HCT116 (cell line): Measurements from ENCODE around the gene FAM199X. TPM values are rescaled to one million over a fixed set of nuclear protein-coding genes. Genes with fewer than 3 reads are reported as not detected.

ENCODE experiments used
- ATAC-seq: fragments of 200-7000 bp; cut with Tn5 transposase; 2 replicates; pipeline ENCODE4 v1.9.1; 2020; ENCODE audit warnings: mild to moderate bottlenecking, moderate library complexity
- BruUV-seq: library from RNA; stranded (reverse); fragments of 400-500 nt; replicated peaks from 2 replicates; lab custom pipeline; 2021; lab: Mats Ljungman, UMichigan
- CTCF ChIA-PET: fragments of 300-600 bp; sonication (Branson Sonifier 250); formaldehyde crosslinking; loops from one replicate; lab custom pipeline; 2021; ENCODE audit warnings: antibody characterized with exemption; lab: Charles Lee
- POLR2A ChIA-PET: fragments of 300-600, 350-600 bp; sonication (Branson Sonifier 250); formaldehyde crosslinking; loops from one replicate; lab custom pipeline; 2021; ENCODE audit warnings: antibody characterized with exemption; lab: Charles Lee
- RAD21 ChIA-PET, 2 experiments: fragments of 300-600 bp; sonication (Branson Sonifier 250); formaldehyde crosslinking; loops; one replicate each; lab custom pipeline; 2023; ENCODE audit warnings: low total read pairs in 2 of 2; ENCODE audit not compliant: uncharacterized antibody in 2 of 2, unreplicated experiment in 2 of 2, low non-redundant PET in 1 of 2; lab: Charles Lee
- DNase-seq: peaks from one replicate; pipeline ENCODE4 v3.0.0-alpha.2; 2010; ENCODE audit warnings: low read depth, low spot score
- H2AFZ ChIP-seq: fragments of 200-600 bp; shearing (Covaris generic), sonication (generic); 2 replicates; pipeline ENCODE4 v1.6.1; 2017; ENCODE audit warnings: low read depth, mixed run types, mixed read lengths, antibody characterized with exemption, low read length; ENCODE audit not compliant: poor library complexity, severe bottlenecking
- H3K27ac ChIP-seq: 2 replicates; pipeline ENCODE4 v1.5.1; 2012; ENCODE audit warnings: low read depth, low read length
- H3K27me3 ChIP-seq: fragments of 200-600 bp; sonication (generic); 2 replicates; pipeline ENCODE4 v1.6.1; 2016; ENCODE audit warnings: mixed run types, low read length, mixed read lengths; ENCODE audit not compliant: insufficient read depth
- H3K36me3 ChIP-seq, 2 experiments: fragments of 200-500 bp in 1 of 2; fragments of 200-600 bp in 1 of 2; sonication (Bioruptor generic) in 1 of 2; sonication (generic) in 1 of 2; 2 replicates each; pipeline versions ENCODE4 v1.5.1 to v1.6.1; 2014 to 2016; ENCODE audit warnings: low read length in 2 of 2, inconsistent platforms in 1 of 2, mixed read lengths in 1 of 2, mixed run types in 1 of 2; ENCODE audit not compliant: insufficient read depth in 2 of 2, control insufficient read depth in 1 of 2
- H3K4me1 ChIP-seq, 2 experiments: fragments of 200-600 bp in 1 of 2; sonication (generic) in 1 of 2; 2 replicates each; pipeline versions ENCODE4 v1.5.1 to v1.6.1; 2012 to 2017; ENCODE audit warnings: low read length in 2 of 2, inconsistent platforms in 1 of 2, mild to moderate bottlenecking in 1 of 2, mixed read lengths in 1 of 2, mixed run types in 1 of 2, moderate library complexity in 1 of 2; ENCODE audit not compliant: insufficient read depth in 2 of 2, control insufficient read depth in 1 of 2
- H3K4me2 ChIP-seq: fragments of 200-600 bp; sonication (generic); 2 replicates; pipeline ENCODE4 v1.6.1; 2017; ENCODE audit warnings: mixed run types, low read length, mixed read lengths
- H3K4me3 ChIP-seq, 2 experiments: fragments of 200-600 bp in 1 of 2; sonication (generic) in 1 of 2; replicated peaks in 1 of 2; 2 replicates each; pipeline ENCODE4 v1.5.1; 2011 to 2016; ENCODE audit warnings: low read length in 2 of 2, control low read depth in 1 of 2, low read depth in 1 of 2, mild to moderate bottlenecking in 1 of 2, mixed read lengths in 1 of 2, mixed run types in 1 of 2
- H3K79me2 ChIP-seq: fragments of 200-600 bp; sonication (generic); 2 replicates; pipeline ENCODE4 v1.6.1; 2017; ENCODE audit warnings: mild to moderate bottlenecking, mixed run types, low read length, moderate library complexity, mixed read lengths; ENCODE audit not compliant: insufficient read depth
- H3K9ac ChIP-seq: fragments of 200-600 bp; sonication (generic); 2 replicates; pipeline ENCODE4 v1.6.1; 2016; ENCODE audit warnings: low read length, mixed read lengths
- H3K9me2 ChIP-seq: fragments of 200-600 bp; sonication (generic), shearing (Covaris generic); 2 replicates; pipeline ENCODE4 v1.6.1; 2017; ENCODE audit warnings: mixed run types, mild to moderate bottlenecking, moderate library complexity; ENCODE audit not compliant: insufficient read depth
- H3K9me3 ChIP-seq, 2 experiments: fragments of 200-500 bp in 1 of 2; fragments of 200-600 bp in 1 of 2; sonication (Bioruptor generic) in 1 of 2; sonication (generic) in 1 of 2; 2 replicates each; pipeline ENCODE4 v1.6.1; 2014 to 2017; ENCODE audit warnings: low read length in 2 of 2, mixed read lengths in 2 of 2, inconsistent platforms in 1 of 2, low read depth in 1 of 2, mild to moderate bottlenecking in 1 of 2, mixed run types in 1 of 2, moderate library complexity in 1 of 2; ENCODE audit not compliant: control insufficient read depth in 1 of 2, insufficient read depth in 1 of 2
- H4K20me1 ChIP-seq: fragments of 200-600 bp; sonication (generic), shearing (Covaris generic); 2 replicates; pipeline ENCODE4 v1.6.1; 2017; ENCODE audit warnings: mixed run types, mild to moderate bottlenecking, moderate library complexity; ENCODE audit not compliant: insufficient read depth
- ATF3 ChIP-seq: IDR thresholded peaks from 2 replicates; pipeline ENCODE4 v1.6.1; 2012
- CBX3 ChIP-seq: IDR thresholded peaks from 2 replicates; pipeline ENCODE4 v1.6.1; 2012; ENCODE audit warnings: low read depth
- CEBPB ChIP-seq: IDR thresholded peaks from 2 replicates; pipeline ENCODE4 v1.6.1; 2012; ENCODE audit warnings: low read depth
- CTCF ChIP-seq, 3 experiments: fragments of 200-600 bp in 1 of 3; sonication (generic) in 1 of 3; IDR thresholded peaks in 2 of 3; conservative IDR thresholded peaks in 1 of 3; 2 replicates each; pipeline ENCODE4 v1.5.1; 2012 to 2017; ENCODE audit warnings: low read depth in 2 of 3, low read length in 2 of 3, antibody characterized with exemption in 1 of 3, borderline replicate concordance in 1 of 3, control low read depth in 1 of 3, mild to moderate bottlenecking in 1 of 3, mixed read lengths in 1 of 3, mixed run types in 1 of 3, moderate library complexity in 1 of 3; ENCODE audit not compliant: insufficient read depth in 1 of 3
- ELF1 ChIP-seq: IDR thresholded peaks from 2 replicates; pipeline ENCODE4 v1.6.1; 2012; ENCODE audit warnings: low read depth, borderline replicate concordance
- EZH2phosphoT487 ChIP-seq: fragments of 200-600 bp; IDR thresholded peaks from 2 replicates; pipeline ENCODE4 v1.6.1; 2018; ENCODE audit warnings: antibody characterized with exemption, borderline replicate concordance
- FOSL1 ChIP-seq: IDR thresholded peaks from 2 replicates; pipeline ENCODE4 v1.6.1; 2012; ENCODE audit warnings: low read depth
- JUND ChIP-seq: IDR thresholded peaks from 2 replicates; pipeline ENCODE4 v1.6.1; 2012
- POLR2A ChIP-seq: IDR thresholded peaks from 2 replicates; pipeline ENCODE4 v1.7.0; 2011; ENCODE audit warnings: borderline replicate concordance; ENCODE audit not compliant: insufficient read depth, insufficient read length; ENCODE audit errors: extremely low read depth
- RAD21 ChIP-seq: IDR thresholded peaks from 2 replicates; pipeline ENCODE4 v1.6.1; 2012; ENCODE audit warnings: low read depth, mild to moderate bottlenecking
- REST ChIP-seq: IDR thresholded peaks from 2 replicates; pipeline ENCODE4 v1.6.1; 2012; ENCODE audit warnings: low read depth
- SIN3A ChIP-seq: IDR thresholded peaks from 2 replicates; pipeline ENCODE4 v1.6.1; 2012; ENCODE audit warnings: low read depth
- SP1 ChIP-seq: IDR thresholded peaks from 2 replicates; pipeline ENCODE4 v1.6.1; 2012; ENCODE audit warnings: low read depth
- SRF ChIP-seq: IDR thresholded peaks from 2 replicates; pipeline ENCODE4 v1.6.1; 2012; ENCODE audit warnings: low read depth
- TCF7L2 ChIP-seq: IDR thresholded peaks from 2 replicates; pipeline ENCODE4 v1.7.0; 2011; ENCODE audit warnings: borderline replicate concordance, inconsistent platforms; ENCODE audit not compliant: insufficient read depth, insufficient read length; ENCODE audit errors: extremely low read depth
- YY1 ChIP-seq: IDR thresholded peaks from 2 replicates; pipeline ENCODE4 v1.6.1; 2011; ENCODE audit warnings: low read length, low read depth, moderate library complexity, mild to moderate bottlenecking; ENCODE audit not compliant: insufficient replicate concordance; ENCODE audit errors: extremely low read depth
- ZBTB33 ChIP-seq: IDR thresholded peaks from 2 replicates; pipeline ENCODE4 v1.6.1; 2011; ENCODE audit warnings: mild to moderate bottlenecking, low read length, moderate library complexity; ENCODE audit not compliant: insufficient replicate concordance; ENCODE audit errors: extremely low read depth
- ZFX ChIP-seq: fragments of 450-650 bp; IDR thresholded peaks from 2 replicates; pipeline ENCODE4 v1.6.1; 2017
- intact Hi-C: fragments of 100-400 bp; cut with micrococcal nuclease; formaldehyde crosslinking; loops from 2 replicates; pipeline ENCODE4 v1.10.0; 2022
- total RNA-seq: library from RNA; stranded (reverse); gene quantifications from one replicate; pipeline ENCODE4 v1.2.1, GENCODE V29; 2021; ENCODE audit not compliant: unreplicated experiment

The FAM199X gene
- total RNA-seq, 1 experiment from 2014 or later = 21.1 TPM

- Histone ChIP-seq H3K4me1 (peaks cover 0 to 3% of the 10 kb centered on the region in 2 experiments; a peak in 1 of 4 replicates), H3K79me2 (peaks cover 24% of the 10 kb centered on the region; the same call in 1 of the 2 replicates), H3K9ac (peak within 1 kb of the TSS; percentile 70), H3K27ac (peak within 1 kb of the TSS; percentile 77), H3K9me3 (no peaks in the 10 kb centered on the region), H3K9me2 (no peaks in the 10 kb centered on the region), H4K20me1 (no peaks in the 10 kb centered on the region), H3K27me3 (no peaks in the 10 kb centered on the region), H3K4me3 (peak within 1 kb of the TSS; percentile 69 to 73), H2AFZ (no peak within 1 kb of the TSS), H3K4me2 (peak within 1 kb of the TSS; percentile 81), H3K36me3 (no peaks in the 10 kb centered on the region)
- ChIA-PET POLR2A (interaction anchor here (0.9 to 1.7 kb wide), 2 partner anchors 9 to 14 kb away, joined by 3 to 7 read pairs; partner anchors contain the start of gene FAM199X), RAD21 (interaction anchor here in 1 of 2 experiments (0.7 to 0.9 kb wide), 2 partner anchors 9 to 1600 kb away, joined by 7 to 9 read pairs; no protein-coding TSS in a partner anchor), CTCF (interaction anchor here (1.1 kb wide), 1 partner anchor 9 kb away, joined by 5 read pairs; no protein-coding TSS in a partner anchor)
- DNase-seq (peak; percentile 70), ATAC-seq (peak; percentile 94)
- TSS peak; percentile 82 for BruUV-seq
- intact Hi-C loops = no loop called here
- TF ChIP-seq REST (no peak), ELF1 (peak; percentile 68), SP1 (peak; percentile 62), POLR2A (no peak), ATF3 (no peak), CBX3 (0 out of 2 replicates have a peak, but pooled peaks have one; percentile 58), SIN3A (0 out of 2 replicates have a peak, but pooled peaks have one; percentile 8), SRF (peak; percentile 89), CEBPB (no peak), TCF7L2 (no peak), RAD21 (no peak), ZFX (no peak), JUND (no peak), YY1 (peak; percentile 87), EZH2phosphoT487 (no peak), CTCF (IDR thresholded peaks at IDR 0.05 in 2 of 3, conservative IDR thresholded peaks at IDR 0.05 in 1 of 3; ENCODE audit: borderline replicate concordance in 1 of 3, insufficient read depth in 1 of 3, low read depth in 2 of 3, low read length in 2 of 3) (no peak), ZBTB33 (no peak), FOSL1 (no peak)
Measured at GRCh38 chrX:104156630-104157529, 9.4 kb upstream of the FAM199X start, which contains the start of gene SLC25A53. SLC25A53 (minus strand) TSS chrX:104157009; CDS start chrX:104105257, 51,752 bp downstream.
